HTERT RPE-1 (cell line): ENCODE measurements around the gene KLHL25.

Experiments used
- in situ Hi-C: fragments of 300-500 bp; cut with MboI; formaldehyde crosslinking; loops from 4 replicates; pipeline ENCODE4 v1.14.3; 2020; ENCODE audit warnings: low sequenced_read_pairs

Gene KLHL25

GRCh38 chr15:85723960-85724945 lies 70.5 kb downstream of the KLHL25 start:
- in situ Hi-C loops: no loop called here

GRCh38 chr15:85722374-85723152 lies 72.2 kb downstream of the KLHL25 start:
- in situ Hi-C loops: no loop called here

- in situ Hi-C loops: no loop called here
Measured at GRCh38 chr15:85718981-85719380, 75.7 kb downstream of the KLHL25 start.

GRCh38 chr15:85718271-85718971 lies 76.3 kb downstream of the KLHL25 start:
- in situ Hi-C loops: no loop called here

GRCh38 chr15:85717212-85717611 lies 77.5 kb downstream of the KLHL25 start:
- in situ Hi-C loops: no loop called here

- in situ Hi-C loops: no loop called here
Measured at GRCh38 chr15:85716261-85716660, 78.5 kb downstream of the KLHL25 start.

GRCh38 chr15:85711580-85712192 lies 83.0 kb downstream of the KLHL25 start:
- in situ Hi-C loops: no loop called here

GRCh38 chr15:85710340-85710842 lies 84.3 kb downstream of the KLHL25 start:
- in situ Hi-C loops: no loop called here
